AG09309 (cell line): Measurements from ENCODE around the gene CSTPP1.
"Not testable (repeated sequence)": the region's sequence is repeated elsewhere in the genome, so short reads cannot be mapped to it uniquely, and the experiment has no call there.

Source experiments
- DNase-seq: peaks from one replicate; pipeline ENCODE4 v3.0.0-alpha.2; 2010; ENCODE audit warnings: low read depth
- H3K4me3 ChIP-seq: 2 replicates; pipeline ENCODE4 v1.5.1; 2011; ENCODE audit warnings: mild to moderate bottlenecking, low read depth, low read length, moderate library complexity; ENCODE audit not compliant: control insufficient read depth
- TF ChIP-seq, protein P1 (sequence below): IDR thresholded peaks from 2 replicates; pipeline ENCODE4 v1.5.1; 2011; ENCODE audit warnings: mild to moderate bottlenecking, low read depth, low read length, inconsistent platforms; ENCODE audit not compliant: insufficient read depth, control insufficient read depth; ENCODE audit errors: missing control alignments

Gene CSTPP1

DNA sequence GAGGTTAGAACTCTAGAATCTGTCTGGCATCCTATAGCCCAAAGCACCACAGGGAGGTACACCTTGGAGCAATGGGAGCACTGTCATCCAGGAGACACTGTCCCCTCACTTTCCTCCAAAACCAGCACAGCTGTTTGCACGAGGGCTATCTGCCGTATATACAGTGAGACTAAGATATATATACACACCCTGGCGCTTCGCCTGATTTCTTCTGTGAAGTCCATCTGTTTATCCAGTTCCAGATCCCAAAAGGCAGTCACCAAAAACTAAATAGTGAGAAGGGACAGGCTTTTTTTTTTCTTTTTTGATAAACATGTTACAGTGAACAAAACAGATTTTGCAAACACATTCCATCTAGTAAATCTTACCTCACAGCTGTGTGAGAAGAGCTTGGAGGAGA, 171.7 kb downstream of the CSTPP1 start:
- DNase-seq = no peak
- TF ChIP-seq, protein P1, sequence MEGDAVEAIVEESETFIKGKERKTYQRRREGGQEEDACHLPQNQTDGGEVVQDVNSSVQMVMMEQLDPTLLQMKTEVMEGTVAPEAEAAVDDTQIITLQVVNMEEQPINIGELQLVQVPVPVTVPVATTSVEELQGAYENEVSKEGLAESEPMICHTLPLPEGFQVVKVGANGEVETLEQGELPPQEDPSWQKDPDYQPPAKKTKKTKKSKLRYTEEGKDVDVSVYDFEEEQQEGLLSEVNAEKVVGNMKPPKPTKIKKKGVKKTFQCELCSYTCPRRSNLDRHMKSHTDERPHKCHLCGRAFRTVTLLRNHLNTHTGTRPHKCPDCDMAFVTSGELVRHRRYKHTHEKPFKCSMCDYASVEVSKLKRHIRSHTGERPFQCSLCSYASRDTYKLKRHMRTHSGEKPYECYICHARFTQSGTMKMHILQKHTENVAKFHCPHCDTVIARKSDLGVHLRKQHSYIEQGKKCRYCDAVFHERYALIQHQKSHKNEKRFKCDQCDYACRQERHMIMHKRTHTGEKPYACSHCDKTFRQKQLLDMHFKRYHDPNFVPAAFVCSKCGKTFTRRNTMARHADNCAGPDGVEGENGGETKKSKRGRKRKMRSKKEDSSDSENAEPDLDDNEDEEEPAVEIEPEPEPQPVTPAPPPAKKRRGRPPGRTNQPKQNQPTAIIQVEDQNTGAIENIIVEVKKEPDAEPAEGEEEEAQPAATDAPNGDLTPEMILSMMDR = no peak
- no peak overlapping the region for H3K4me3 ChIP-seq

- no peak overlapping the region for H3K4me3 ChIP-seq
- TF ChIP-seq, protein P1 = no peak
- no peak for DNase-seq
Observed at GRCh38 chr11:47109051-47109726, 172.6 kb downstream of the CSTPP1 start.

DNA sequence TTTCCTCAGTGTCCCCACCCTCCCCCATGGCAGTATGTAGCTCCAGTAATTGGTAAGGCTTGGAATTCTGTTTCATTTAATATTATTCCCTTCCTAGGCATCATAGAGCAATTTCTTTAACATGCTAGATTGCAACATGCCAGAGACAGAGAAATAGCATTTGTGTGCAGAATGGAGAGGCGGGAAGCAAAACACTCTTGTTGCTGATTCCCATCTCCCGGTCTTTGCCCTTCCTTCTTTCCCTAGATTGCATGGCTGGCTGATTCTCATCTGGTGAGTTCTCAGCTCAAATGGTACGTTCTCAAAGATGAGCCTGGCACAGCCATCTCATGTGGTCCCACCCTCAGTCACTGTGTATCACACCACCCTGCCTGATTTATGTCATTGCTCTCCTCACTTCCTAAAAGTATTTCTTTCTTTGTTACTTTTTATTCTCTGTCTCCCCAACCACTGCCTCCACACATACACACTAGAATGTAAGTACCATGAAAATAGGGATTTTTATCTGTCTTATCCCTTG, 173.2 kb downstream of the CSTPP1 start:
- DNase-seq = no peak

DNA sequence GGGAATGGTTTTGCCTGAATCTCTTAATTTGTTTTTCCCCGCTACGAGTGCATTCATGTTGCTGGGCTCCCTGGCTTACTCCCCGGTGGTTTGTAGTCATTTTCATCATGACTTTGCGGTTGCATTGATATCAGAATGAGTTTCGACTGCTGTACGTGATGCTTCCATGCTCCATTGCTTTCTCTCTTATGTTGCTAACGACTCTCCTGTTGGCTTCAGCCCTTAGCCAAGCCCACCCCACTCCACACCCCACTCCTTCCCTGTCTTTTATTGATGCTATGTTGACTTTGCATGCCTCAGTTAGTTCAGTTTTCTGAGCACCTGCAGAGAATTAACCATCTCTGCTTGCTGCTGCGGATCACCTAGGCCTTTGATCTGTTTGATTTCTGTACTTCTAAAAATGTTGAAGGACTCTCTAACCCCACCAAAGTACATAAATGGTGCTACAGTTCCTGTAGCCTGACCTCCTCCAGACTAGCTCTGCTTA, 174.8 kb downstream of the CSTPP1 start:
- TF ChIP-seq, protein P1 = no peak
- no peak for DNase-seq
- H3K4me3 ChIP-seq = no peak overlapping the region

More for the DNA sequence above, 173.2 kb downstream of the CSTPP1 start:
- TF ChIP-seq, protein P1 = no peak
- H3K4me3 ChIP-seq = no peak overlapping the region

DNA sequence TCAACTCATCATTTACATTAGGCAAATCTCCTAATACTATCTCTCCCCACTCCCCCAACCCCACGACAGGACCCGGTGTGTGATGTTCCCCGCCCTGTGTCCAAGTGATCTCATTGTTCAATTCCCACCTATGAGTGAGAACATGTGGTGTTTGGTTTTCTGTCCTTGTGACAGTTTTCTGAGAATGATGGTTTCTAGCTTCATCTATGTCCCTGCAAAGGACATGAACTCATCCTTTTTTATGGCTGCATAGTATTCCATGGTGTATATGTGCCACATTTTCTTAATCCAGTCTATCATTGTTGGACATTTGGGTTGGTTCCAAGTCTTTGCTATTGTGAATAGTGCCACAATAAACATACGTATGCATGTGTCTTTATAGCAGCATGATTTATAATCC, 176.4 kb downstream of the CSTPP1 start:
- not testable (repeated sequence) for DNase-seq, H3K4me3 ChIP-seq

DNA sequence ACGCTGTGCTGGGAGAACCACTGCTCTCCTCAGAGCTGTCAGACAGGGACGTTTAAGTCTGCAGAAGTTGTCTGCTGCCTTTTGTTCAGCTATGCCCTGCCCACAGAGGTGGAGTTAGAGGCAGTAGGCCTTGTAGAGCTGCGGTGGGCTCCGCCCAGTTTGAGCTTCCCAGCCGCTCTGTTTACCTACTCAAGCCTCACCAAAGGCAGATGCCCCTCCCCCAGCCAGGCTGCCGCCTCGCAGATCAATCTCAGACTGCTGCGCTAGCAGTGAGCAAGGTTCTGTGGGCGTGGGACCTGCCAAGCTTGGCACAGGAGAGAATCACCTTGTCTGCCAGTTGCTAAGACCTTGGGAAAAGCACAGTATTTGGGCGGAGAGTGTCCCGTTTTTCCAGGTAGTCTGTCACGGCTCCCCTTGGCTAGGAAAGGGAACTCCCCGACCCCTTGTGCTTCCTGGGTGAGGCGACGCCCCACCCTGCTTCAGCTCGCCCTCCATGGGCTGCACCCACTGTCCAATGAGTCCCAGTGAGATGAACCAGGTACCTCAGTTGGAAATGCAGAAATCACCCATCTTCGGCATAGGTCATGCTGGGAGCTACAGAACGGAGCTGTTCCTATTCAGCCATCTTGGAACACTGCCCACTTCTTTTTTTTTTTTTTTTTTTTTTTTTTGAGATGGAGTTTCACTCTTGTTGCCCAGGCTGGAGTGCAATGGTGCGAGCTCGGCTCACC, 182.6 kb downstream of the CSTPP1 start:
- H3K4me3 ChIP-seq, DNase-seq: not testable (repeated sequence)

DNA sequence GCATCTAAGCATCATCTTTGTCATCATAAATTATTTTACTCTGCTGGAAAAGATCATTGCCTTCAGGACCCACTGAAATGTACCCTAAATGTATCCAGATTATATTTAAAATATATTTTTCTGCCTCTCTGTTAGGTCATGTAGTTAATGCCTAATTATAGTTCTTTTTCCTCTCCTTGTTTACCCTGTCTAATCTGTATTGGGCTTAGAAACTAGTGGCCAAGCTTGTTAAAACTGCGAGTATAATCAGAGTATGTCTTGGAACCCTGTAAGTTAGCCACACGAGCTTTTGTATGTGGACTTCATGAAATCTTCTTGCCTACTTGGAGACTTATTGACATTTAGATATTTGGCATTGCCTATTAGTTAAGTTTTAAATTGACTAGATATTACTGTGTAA, 184.5 kb downstream of the CSTPP1 start:
- H3K4me3 ChIP-seq = no peak overlapping the region
- TF ChIP-seq, protein P1 = no peak
- no peak for DNase-seq
